Activated naive CD8-positive, alpha-beta T cell (primary cell): ENCODE measurements around the gene ZNF488.

ENCODE experiments used
- H3K27ac Mint-ChIP-seq: one replicate; pipeline ENCODE4 v1.8.0; 2021; ENCODE audit warnings: mixed read lengths
- H3K27me3 Mint-ChIP-seq: one replicate; pipeline ENCODE4 v1.8.0; 2021; ENCODE audit warnings: mixed read lengths
- H3K36me3 Mint-ChIP-seq: one replicate; pipeline ENCODE4 v1.8.0; 2021; ENCODE audit warnings: mixed read lengths
- H3K4me1 Mint-ChIP-seq: one replicate; pipeline ENCODE4 v1.8.0; 2021; ENCODE audit warnings: low read depth, mixed read lengths
- H3K4me3 Mint-ChIP-seq: one replicate; pipeline ENCODE4 v1.8.0; 2021; ENCODE audit warnings: mild to moderate bottlenecking, mixed read lengths
- H3K9me3 Mint-ChIP-seq: one replicate; pipeline ENCODE4 v1.8.0; 2021; ENCODE audit warnings: low read depth, mixed read lengths

ZNF488 gene

DNA sequence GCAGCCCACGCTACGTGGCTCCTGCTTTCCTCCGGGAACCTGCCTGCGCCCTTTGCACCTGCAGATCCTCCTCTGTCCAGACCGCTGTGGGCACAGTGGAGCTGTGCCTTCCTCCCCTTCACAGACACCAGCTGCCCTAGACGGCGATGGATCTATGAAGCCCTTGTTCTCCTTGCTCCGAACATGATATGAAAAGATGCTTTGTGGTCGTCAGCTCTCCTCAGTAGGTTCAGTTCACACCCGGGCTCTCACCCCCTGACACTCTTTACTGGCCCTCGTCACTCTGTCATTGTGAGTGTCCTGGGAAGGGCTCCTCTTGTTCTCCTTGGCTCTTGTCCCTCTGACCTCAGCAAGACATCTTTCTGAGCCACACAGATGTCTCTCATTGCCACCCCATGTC is 4.2 kb downstream of the ZNF488 start:
- Mint-ChIP-seq H3K4me3 (no peak overlapping the region), H3K4me1 (peaks cover 11% of the 10 kb centered on the region), H3K27ac (no peak overlapping the region), H3K9me3 (no peaks in the 10 kb centered on the region), H3K36me3 (no peaks in the 10 kb centered on the region), H3K27me3 (peaks cover 30% of the 10 kb centered on the region)

GRCh38 chr10:47379445-47379785 is 4.7 kb downstream of the ZNF488 start:
- peaks cover 29% of the 10 kb centered on the region for H3K27me3 Mint-ChIP-seq
- no peaks in the 10 kb centered on the region for H3K36me3 Mint-ChIP-seq
- peaks cover 9% of the 10 kb centered on the region for H3K4me1 Mint-ChIP-seq
- no peaks in the 10 kb centered on the region for H3K9me3 Mint-ChIP-seq
- no peak overlapping the region for H3K27ac Mint-ChIP-seq
- H3K4me3 Mint-ChIP-seq: no peak overlapping the region

- no peak overlapping the region for H3K27ac Mint-ChIP-seq
- H3K36me3 Mint-ChIP-seq: no peaks in the 10 kb centered on the region
- H3K4me1 Mint-ChIP-seq: peaks cover 6% of the 10 kb centered on the region
- H3K27me3 Mint-ChIP-seq: peaks cover 29% of the 10 kb centered on the region
- no peak overlapping the region for H3K4me3 Mint-ChIP-seq
- H3K9me3 Mint-ChIP-seq: no peaks in the 10 kb centered on the region
Measured at GRCh38 chr10:47378606-47379444, 5.3 kb downstream of the ZNF488 start.

DNA sequence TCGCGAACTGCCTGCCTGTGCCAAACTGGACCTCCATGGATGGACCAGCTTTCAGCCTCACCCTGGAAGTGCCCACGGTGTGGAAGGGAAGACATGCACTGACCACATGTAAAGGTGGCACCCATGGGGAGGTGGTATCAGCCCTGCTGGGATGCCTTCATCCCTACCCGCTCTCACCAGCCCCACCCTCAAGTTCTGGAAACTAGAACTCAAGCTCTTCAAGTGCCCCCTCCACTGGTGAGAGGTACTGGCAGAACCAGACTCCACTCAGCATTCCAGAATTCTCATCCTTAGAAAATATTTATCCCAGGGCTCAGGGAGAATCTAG is 5.9 kb downstream of the ZNF488 start:
- peaks cover 25% of the 10 kb centered on the region for H3K27me3 Mint-ChIP-seq

DNA sequence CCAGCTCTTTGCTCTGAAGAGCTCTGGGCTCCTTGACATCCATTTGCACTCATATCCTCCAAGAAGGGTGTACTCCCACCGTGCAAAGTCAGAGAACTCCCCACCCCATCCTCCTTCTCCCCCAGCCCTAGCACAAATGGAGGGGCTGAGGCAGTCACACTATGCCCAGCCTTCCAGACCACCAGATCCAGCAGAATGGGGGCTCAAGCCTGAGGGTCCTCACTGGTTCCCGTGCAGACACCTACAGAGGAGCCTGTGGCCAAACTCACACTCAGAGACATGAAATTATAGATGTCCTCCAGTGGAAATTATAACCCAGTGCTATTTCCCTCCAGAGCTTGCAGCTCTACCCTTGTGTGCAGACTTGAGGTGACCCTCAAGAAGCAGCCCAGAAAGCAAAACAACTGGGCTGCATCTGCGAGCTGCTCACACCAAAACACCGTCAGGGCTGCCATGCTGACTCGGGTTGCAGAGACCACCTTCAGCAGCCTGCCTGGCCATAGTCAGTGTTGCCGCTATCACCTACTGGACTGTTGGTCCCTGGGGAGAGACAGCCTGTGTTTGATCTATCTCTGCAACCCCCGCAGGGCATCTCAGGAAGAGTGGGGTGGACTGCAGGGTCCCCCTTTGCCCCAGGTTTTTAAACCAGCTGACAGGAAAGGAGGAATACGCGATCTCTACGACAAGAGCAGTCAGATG is 7.4 kb downstream of the ZNF488 start:
- Mint-ChIP-seq H3K27me3 (peaks cover 20% of the 10 kb centered on the region), H3K27ac (no peak overlapping the region)

More for the DNA sequence above, 5.9 kb downstream of the ZNF488 start:
- H3K9me3 Mint-ChIP-seq: no peaks in the 10 kb centered on the region
- H3K4me1 Mint-ChIP-seq: no peaks in the 10 kb centered on the region
- H3K36me3 Mint-ChIP-seq: no peaks in the 10 kb centered on the region
- no peak overlapping the region for H3K4me3 Mint-ChIP-seq
- H3K27ac Mint-ChIP-seq: no peak overlapping the region

DNA sequence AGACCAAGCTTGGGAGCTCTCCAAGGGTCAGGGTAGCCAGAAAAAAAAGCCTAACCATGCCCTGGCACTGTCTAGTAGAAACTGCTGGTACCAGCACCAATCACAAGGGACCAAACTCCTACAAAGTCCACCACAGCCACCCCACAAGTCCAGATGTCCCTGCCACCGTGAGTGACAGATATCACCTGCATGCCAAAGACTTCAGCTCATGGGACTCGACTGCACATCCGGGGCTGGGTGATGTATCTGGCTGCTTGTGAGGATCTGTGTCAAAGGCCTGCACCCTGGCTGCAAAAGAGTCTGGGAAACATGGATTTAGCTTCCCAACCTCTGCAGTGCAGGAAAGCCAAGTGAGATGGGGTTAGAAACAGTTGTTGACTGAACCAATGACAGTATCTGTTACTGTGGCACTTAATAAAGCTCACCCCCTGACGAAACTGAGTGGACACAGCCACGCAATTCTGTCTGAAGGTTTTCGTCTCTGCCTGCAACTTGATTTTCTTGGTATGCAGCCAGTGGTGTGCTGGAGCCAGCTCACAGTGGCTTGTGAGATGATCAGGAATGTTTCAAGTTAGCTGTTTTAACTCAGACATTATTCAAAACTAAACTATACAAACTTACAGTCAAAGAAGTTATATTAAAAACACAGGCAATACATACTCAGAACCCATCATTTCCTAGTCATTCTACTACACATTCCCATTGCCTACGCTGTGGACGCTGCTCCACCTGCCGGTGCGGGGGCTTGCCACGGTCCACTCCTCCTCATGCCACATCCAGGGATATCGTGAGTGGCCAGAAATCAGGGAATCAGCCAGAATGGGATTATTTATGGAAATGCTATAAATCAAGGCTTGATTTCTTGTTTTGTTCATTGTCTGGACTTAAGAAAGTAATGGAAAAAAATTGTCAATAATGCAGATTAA is 9.2 kb downstream of the ZNF488 start:
- H3K27me3 Mint-ChIP-seq: peaks cover 16% of the 10 kb centered on the region
- no peaks in the 10 kb centered on the region for H3K36me3 Mint-ChIP-seq
- H3K4me1 Mint-ChIP-seq: peaks cover 4% of the 10 kb centered on the region
- no peak overlapping the region for H3K27ac Mint-ChIP-seq
- no peaks in the 10 kb centered on the region for H3K9me3 Mint-ChIP-seq
- H3K4me3 Mint-ChIP-seq: no peak overlapping the region

More for the DNA sequence above, 7.4 kb downstream of the ZNF488 start:
- Mint-ChIP-seq H3K9me3 (no peaks in the 10 kb centered on the region), H3K36me3 (no peaks in the 10 kb centered on the region), H3K4me3 (no peak overlapping the region), H3K4me1 (peaks cover 4% of the 10 kb centered on the region)

DNA sequence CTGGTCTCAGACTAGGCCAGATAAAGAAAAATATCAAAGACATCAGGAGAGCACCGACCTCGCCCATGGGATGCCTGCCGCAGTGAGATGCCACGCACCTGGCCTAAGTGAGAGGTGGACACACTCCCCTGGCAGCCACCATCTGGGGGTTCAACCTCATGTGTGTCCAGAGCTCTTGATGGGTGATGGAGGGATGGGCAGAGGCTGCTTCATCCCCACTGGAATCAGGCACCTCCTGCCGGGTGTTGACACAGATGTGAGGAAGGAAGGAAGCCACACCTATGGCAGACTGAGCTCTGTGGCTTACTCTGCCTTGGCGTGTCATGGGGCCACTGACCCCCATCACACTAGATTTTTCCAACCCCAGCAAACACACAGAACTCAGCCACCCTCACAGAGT is 11.4 kb downstream of the ZNF488 start:
- Mint-ChIP-seq H3K27me3 (peaks cover 9% of the 10 kb centered on the region), H3K4me3 (no peak overlapping the region), H3K4me1 (peaks cover 4% of the 10 kb centered on the region), H3K9me3 (no peaks in the 10 kb centered on the region), H3K36me3 (no peaks in the 10 kb centered on the region), H3K27ac (no peak overlapping the region)

DNA sequence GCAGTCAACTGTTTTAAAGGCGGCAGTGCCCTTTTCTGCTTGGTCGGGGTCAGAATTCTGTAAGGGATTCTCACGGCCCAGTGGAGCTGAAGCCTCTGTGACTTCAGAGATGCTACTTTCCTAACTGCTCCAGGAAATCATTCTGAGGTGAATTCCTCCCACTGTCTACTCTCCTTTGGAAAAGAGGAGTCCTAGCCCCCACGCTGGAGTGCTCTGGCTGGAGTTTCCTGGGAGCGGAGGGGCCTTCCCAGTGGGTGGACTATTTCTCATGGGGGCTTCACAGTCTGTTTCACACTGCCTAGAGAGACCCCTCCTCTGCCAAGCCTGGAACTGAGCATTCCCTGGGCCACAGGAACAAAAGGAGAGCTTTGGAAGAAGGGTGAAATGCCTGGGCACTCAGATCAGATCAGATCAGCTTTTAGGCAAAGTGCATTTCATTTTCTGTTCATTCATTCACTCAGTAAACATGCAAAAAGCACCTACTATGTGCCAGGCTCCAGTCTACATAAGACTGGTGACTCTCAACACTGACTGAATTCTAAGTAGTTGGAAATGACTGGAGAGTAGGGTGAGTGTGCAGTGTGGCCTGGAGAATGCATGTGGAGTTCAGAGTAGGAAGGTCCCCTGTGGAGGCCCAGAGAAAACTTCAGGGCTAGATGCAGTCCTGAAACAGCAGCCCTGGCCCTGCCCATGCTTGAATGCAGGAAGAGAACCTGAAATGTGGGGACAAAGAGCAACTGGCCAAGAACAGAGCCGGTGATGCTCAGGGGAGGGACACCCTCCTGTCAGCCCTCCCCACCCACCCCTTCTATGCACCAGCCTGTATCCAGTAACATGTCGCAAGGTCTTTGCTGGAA is 12.2 kb downstream of the ZNF488 start:
- H3K4me3 Mint-ChIP-seq: no peak overlapping the region
- H3K9me3 Mint-ChIP-seq: no peaks in the 10 kb centered on the region
- H3K4me1 Mint-ChIP-seq: peaks cover 4% of the 10 kb centered on the region
- H3K36me3 Mint-ChIP-seq: no peaks in the 10 kb centered on the region
- H3K27me3 Mint-ChIP-seq: peaks cover 4% of the 10 kb centered on the region
- no peak overlapping the region for H3K27ac Mint-ChIP-seq

- Mint-ChIP-seq H3K36me3 (no peaks in the 10 kb centered on the region), H3K9me3 (no peaks in the 10 kb centered on the region), H3K4me1 (peaks cover 4% of the 10 kb centered on the region), H3K27ac (no peak overlapping the region), H3K27me3 (peaks cover 4% of the 10 kb centered on the region), H3K4me3 (no peak overlapping the region)
Measured at GRCh38 chr10:47370878-47371277, 13.2 kb downstream of the ZNF488 start.

GRCh38 chr10:47370015-47370767 is 13.9 kb downstream of the ZNF488 start:
- Mint-ChIP-seq H3K9me3 (no peaks in the 10 kb centered on the region), H3K27me3 (no peaks in the 10 kb centered on the region), H3K4me1 (peaks cover 4% of the 10 kb centered on the region)

DNA sequence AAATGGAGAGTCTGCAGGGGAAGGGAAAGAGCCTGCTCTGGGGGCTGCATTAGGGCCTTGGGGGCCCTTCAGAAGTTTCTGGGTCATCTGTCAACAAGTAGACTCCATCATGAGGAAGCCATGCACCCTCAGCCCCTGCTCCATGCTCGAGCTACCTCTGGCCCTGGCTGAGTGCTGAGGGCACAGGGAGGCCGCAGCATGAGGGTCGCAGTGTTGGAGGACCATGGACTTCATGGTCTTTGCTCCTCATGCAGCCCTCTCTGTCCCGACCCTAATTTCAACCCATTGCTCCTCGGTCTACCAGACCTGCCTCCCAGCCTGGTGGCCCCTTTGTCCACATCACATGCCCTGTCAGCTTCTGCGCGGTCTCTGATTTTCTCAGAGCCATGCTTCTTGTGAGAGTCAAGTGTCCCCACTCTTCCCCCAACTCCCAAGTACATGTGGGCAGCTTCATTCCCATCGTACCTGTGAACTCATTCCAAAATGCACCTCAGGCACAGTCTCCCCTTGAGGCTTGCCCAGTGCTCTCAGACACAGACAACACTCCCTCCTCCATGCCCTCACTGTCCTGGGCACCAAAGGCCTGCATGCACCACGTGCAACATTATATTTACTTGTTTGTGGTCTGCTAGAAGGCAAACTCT is 14.7 kb downstream of the ZNF488 start:
- no peaks in the 10 kb centered on the region for H3K27me3 Mint-ChIP-seq

More at GRCh38 chr10:47370015-47370767, 13.9 kb downstream of the ZNF488 start:
- Mint-ChIP-seq H3K36me3 (no peaks in the 10 kb centered on the region), H3K27ac (no peak overlapping the region), H3K4me3 (no peak overlapping the region)

DNA sequence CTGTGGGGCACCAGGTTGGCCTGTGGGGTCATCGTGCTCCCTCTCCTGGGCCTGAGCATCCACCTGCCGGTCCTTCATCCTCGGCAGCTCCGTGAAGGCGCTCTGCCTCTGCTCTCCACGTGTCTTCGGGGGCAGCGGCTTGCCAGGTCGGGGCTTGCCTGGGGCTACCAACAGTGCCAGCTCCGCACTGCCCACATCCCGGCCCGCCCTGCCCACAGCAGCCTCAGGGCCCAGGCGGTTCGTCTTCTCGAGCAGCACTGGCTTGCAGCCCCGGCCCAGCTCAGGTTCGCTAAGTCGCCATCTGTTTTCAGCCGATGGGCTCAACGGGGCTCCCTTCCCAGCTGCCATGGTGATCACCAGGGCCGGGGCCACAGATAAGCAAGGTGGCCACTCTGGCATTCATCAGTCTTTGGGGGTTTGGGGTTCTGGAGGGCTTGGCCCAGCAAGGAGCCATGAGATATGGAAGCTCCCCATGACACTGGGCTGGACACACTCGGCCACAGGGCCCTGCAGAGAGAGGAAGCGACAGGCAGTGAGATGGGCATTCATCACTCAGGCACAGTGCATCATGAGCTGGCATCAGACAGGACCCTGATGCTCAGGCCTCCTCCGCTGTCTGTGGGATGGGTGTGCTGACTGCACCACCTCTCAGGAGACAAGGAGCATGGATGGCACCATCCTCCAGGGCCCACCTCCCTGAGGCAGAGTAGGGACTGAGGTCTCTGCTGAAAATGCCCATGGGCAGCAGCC is 15.5 kb downstream of the ZNF488 start:
- no peak overlapping the region for H3K27ac Mint-ChIP-seq
- no peak overlapping the region for H3K4me3 Mint-ChIP-seq
- H3K36me3 Mint-ChIP-seq: no peaks in the 10 kb centered on the region
- peaks cover 4% of the 10 kb centered on the region for H3K4me1 Mint-ChIP-seq
- no peaks in the 10 kb centered on the region for H3K9me3 Mint-ChIP-seq
- H3K27me3 Mint-ChIP-seq: no peaks in the 10 kb centered on the region

More for the DNA sequence above, 14.7 kb downstream of the ZNF488 start:
- no peak overlapping the region for H3K4me3 Mint-ChIP-seq
- no peaks in the 10 kb centered on the region for H3K9me3 Mint-ChIP-seq
- no peak overlapping the region for H3K27ac Mint-ChIP-seq
- H3K36me3 Mint-ChIP-seq: no peaks in the 10 kb centered on the region
- H3K4me1 Mint-ChIP-seq: peaks cover 4% of the 10 kb centered on the region

DNA sequence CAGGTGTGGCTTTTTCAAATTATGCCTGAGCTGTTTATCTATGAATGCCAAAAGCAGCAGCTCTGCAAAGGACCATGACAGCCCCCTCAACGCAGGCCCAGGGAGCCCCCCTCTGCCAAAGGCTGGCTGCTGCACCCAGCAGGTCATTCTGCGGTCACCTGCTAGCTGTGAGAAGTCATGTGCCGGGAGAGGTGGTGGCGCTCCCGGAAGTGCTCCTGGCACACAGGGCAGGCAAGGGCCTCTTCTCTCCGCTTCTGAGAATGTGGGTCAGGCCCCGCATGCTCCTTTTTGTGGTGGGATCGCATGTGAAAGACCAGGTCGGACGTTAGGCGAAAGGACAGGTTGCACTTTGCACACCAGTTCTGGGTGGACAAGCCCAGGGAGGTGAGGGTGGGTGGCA is 16.4 kb downstream of the ZNF488 start:
- Mint-ChIP-seq H3K4me1 (peaks cover 2% of the 10 kb centered on the region), H3K27ac (no peak overlapping the region), H3K9me3 (no peaks in the 10 kb centered on the region), H3K4me3 (no peak overlapping the region), H3K36me3 (no peaks in the 10 kb centered on the region), H3K27me3 (no peaks in the 10 kb centered on the region)
